Tibial artery (tissue), 4 donors: Measurements from ENCODE around the gene KLHL35.

Experiments
- DNase-seq, 2 donors: peaks; one replicate each; pipeline ENCODE4 v3.0.0-alpha.2; 2019
- H3K27ac ChIP-seq, 2 donors: fragments of 200-600 bp; sonication (generic) in 1 of 2; 1 replicate in 1 of 2; 2 replicates in 1 of 2; pipeline ENCODE4 v1.5.1; 2018 to 2019; ENCODE audit warnings: mild to moderate bottlenecking in 1 of 2
- H3K27me3 ChIP-seq, 2 donors: fragments of 200-600 bp; sonication (generic) in 1 of 2; one replicate each; pipeline versions ENCODE4 v1.5.1 to v1.6.0; 2016 to 2019
- H3K36me3 ChIP-seq, 3 donors: fragments of 200-600 bp; sonication (generic) in 2 of 3; one replicate each; pipeline ENCODE4 v1.5.1; 2016 to 2019; ENCODE audit warnings: mild to moderate bottlenecking in 2 of 3
- H3K4me1 ChIP-seq, 4 donors: fragments of 200-600 bp; sonication (generic) in 2 of 4; 1 replicate in 3 of 4; 2 replicates in 1 of 4; pipeline ENCODE4 v1.5.1; 2016 to 2019
- H3K4me3 ChIP-seq, 2 donors: fragments of 200-600 bp; sonication (generic) in 1 of 2; 1 replicate in 1 of 2; 2 replicates in 1 of 2; pipeline ENCODE4 v1.5.1; 2018 to 2019; ENCODE audit warnings: mild to moderate bottlenecking in 2 of 2
- H3K9me3 ChIP-seq, 3 donors: fragments of 200-600 bp; sonication (generic) in 1 of 3; one replicate each; pipeline ENCODE4 v1.5.1; 2016 to 2019
- intact Hi-C: fragments of 100-400 bp; cut with DNase I; formaldehyde crosslinking; loops from one replicate; pipeline ENCODE4 v1.15.0; 2023; ENCODE audit warnings: low total_unique reads
- TF ChIP-seq, protein P1 (sequence below), 2 experiments: fragments of 200-600 bp in 1 of 2; fragments of 450-650 bp in 1 of 2; IDR thresholded peaks; one replicate each; pipeline ENCODE4 v1.5.1; 2017 to 2019; ENCODE audit warnings: antibody characterized with exemption in 2 of 2, mild to moderate bottlenecking in 1 of 2, moderate library complexity in 1 of 2

The KLHL35 gene

DNA sequence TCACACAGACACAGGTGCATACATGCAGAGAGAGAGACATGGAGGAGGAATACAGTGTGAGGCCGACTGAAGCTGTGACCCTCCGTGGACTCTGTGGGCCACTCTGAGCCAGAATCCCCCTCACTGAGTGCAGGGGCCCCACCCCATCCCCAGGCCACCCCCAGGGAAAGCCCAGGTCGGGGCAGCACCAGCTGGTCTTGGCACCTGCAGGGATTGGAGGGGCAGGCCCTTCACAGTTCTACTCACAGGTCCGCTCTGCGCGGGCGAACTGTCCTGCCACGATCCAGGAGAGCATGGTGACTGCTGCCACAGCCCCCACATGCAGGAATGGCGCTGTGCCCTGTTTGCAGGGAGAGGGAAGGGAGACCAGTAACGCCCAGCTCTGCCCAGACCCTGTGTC is 16.3 kb upstream of the KLHL35 start:
- no peak for DNase-seq
- Histone ChIP-seq H3K9me3 (no peaks in the 10 kb centered on the region), H3K4me1 (peaks cover 0 to 4% (median 3%) of the 10 kb centered on the region in 4 donors), H3K27me3 (peaks cover 0 to 4% of the 10 kb centered on the region in 2 donors), H3K36me3 (peaks cover 0 to 4% (median 4%) of the 10 kb centered on the region in 3 donors), H3K4me3 (no peak overlapping the region), H3K27ac (no peak overlapping the region)
- TF ChIP-seq, protein P1, sequence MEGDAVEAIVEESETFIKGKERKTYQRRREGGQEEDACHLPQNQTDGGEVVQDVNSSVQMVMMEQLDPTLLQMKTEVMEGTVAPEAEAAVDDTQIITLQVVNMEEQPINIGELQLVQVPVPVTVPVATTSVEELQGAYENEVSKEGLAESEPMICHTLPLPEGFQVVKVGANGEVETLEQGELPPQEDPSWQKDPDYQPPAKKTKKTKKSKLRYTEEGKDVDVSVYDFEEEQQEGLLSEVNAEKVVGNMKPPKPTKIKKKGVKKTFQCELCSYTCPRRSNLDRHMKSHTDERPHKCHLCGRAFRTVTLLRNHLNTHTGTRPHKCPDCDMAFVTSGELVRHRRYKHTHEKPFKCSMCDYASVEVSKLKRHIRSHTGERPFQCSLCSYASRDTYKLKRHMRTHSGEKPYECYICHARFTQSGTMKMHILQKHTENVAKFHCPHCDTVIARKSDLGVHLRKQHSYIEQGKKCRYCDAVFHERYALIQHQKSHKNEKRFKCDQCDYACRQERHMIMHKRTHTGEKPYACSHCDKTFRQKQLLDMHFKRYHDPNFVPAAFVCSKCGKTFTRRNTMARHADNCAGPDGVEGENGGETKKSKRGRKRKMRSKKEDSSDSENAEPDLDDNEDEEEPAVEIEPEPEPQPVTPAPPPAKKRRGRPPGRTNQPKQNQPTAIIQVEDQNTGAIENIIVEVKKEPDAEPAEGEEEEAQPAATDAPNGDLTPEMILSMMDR (IDR thresholded peaks at IDR 0.05), result no peak
- intact Hi-C loops, result loop anchor here (10.0 kb wide), 1 partner anchor 54 kb away; the partner anchor contains the start of gene RPS3

DNA sequence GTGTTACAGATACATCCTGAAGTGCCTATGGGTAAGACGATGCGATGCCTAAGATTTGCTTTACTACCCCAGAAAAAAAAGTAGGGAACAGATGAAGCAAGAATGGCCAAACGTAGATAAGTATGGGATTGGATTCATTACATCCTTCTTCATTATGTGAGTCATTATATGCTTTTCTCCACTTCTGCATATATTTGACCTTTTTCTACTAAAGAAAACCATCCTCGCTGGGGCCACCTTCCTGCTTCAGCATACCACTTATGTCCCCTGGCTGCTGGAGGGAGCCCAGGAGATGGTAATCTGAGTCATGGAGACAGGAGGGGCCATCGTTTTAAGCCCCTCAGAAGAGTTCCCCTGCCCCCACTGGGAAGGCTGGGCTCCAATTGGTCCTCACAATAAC is 14.4 kb upstream of the KLHL35 start:
- intact Hi-C loops, result loop anchor here (2.0 to 10.0 kb wide), 2 partner anchors 53 to 83 kb away; partner anchors contain the start of gene RPS3
- H3K9me3 ChIP-seq, result no peaks in the 10 kb centered on the region
- H3K4me3 ChIP-seq, result no peak overlapping the region
- TF ChIP-seq, protein P1 (IDR thresholded peaks at IDR 0.05), result no peak
- DNase-seq, result no peak
- no peak overlapping the region for H3K27ac ChIP-seq
- H3K27me3 ChIP-seq, result peaks cover 0 to 4% of the 10 kb centered on the region in 2 donors
- peaks cover 0 to 5% (median 4%) of the 10 kb centered on the region in 3 donors for H3K36me3 ChIP-seq
- no peaks in the 10 kb centered on the region for H3K4me1 ChIP-seq

DNA sequence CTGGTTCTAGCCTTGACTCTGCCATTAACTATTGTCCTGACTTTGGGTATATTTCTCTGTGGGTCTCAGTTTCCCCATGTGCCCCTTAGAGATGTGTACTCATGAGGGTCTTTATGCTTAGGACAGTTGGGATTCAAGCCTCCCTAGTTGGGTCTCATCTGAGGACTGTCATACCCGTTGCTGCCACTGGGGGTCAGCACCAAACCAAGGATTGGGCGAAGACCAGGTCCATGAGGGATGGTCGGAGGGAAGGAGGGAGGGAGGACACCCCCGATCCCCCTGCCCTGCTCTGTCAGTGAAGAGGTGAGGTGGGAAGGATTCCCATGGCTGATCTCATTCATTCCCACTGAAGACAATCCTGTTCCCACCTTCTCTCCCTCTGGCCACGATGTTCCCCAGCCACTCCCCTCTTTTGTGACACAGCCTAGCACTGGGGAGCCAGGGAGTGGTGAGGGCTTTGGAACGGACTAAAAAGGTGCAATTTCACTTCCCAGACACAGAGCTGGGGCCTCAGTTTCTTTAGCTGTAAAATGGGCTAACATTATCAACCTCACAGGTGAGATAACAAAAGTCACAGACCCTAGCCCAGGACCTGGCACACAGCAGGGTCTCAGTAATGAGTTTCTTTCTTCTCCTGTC is 12.4 kb upstream of the KLHL35 start:
- H3K36me3 ChIP-seq, result peaks cover 0 to 13% (median 4%) of the 10 kb centered on the region in 3 donors
- peak; percentile 69 to 77 for DNase-seq
- TF ChIP-seq, protein P1 (IDR thresholded peaks at IDR 0.05), result peak; percentile 93 to 98
- H3K27ac ChIP-seq, result no peak overlapping the region
- no peak overlapping the region for H3K4me3 ChIP-seq
- no peaks in the 10 kb centered on the region for H3K4me1 ChIP-seq
- intact Hi-C loops, result loop anchor here (10.0 kb wide), 1 partner anchor 51 kb away; the partner anchor contains the start of gene RPS3
- no peaks in the 10 kb centered on the region for H3K27me3 ChIP-seq
- no peaks in the 10 kb centered on the region for H3K9me3 ChIP-seq

DNA sequence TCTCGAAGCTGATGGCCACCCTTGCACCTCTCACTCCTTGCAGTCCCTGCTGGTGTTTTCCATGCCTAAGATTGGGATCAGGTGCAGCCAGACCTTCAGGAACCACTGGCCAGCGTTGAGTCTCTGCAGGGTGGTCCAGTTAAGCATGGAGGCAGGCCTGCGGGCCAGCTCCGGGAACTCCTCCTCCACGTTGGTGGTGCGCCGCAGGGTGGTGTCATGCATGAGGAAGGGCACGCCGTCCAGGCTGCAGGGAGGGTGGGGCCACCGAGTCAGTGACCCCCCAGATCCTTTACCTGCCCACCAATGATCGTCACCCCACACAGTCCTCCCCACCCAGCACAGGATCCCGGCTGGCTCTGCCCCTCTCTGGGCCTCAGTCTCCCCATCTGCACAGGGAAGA is 10.0 kb upstream of the KLHL35 start:
- no peaks in the 10 kb centered on the region for H3K4me1 ChIP-seq
- TF ChIP-seq, protein P1 (IDR thresholded peaks at IDR 0.05), result no peak
- H3K27me3 ChIP-seq, result no peaks in the 10 kb centered on the region
- H3K27ac ChIP-seq, result no peak overlapping the region
- no peak for DNase-seq
- H3K4me3 ChIP-seq, result no peak overlapping the region
- intact Hi-C loops, result loop anchor here (10.0 kb wide), 1 partner anchor 48 kb away; the partner anchor contains the start of gene RPS3
- no peaks in the 10 kb centered on the region for H3K9me3 ChIP-seq
- peaks cover 0 to 16% (median 0%) of the 10 kb centered on the region in 3 donors for H3K36me3 ChIP-seq

DNA sequence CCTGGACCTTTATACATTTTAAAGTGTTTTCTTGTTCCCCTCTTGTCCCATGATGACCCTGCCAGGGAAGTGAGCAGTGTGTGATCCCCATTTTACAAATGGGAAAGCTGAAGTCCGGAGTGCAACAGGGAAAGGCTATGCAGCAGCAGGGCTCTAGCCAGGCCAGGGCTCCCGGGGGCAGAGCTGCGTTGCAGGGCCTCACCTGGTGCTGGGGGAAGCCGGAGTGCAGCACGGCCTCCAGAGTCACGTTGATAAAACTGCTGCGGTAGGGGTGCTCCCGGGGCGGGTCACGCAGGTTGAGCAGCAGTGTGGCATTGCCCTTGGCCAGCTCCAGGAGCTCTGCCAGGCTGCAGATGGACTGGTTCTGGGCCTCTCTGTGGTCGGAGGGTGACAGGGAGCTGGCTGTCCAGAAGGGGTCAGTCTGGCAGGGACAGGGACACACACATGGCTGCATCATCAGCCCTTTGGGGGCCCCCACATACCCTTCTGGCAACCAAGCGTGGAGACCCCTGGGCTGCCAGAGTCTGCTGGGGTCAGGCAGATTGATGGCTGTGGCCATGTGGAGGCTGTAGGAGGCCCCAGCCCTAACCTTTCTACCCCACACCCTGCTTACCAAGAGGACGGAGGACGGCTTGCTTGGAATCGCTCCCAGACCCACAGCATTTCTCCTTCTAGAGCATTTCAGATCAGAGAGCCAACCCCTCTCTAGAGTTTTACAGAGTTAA is 9.3 kb upstream of the KLHL35 start:
- intact Hi-C loops, result loop anchor here (10.0 kb wide), 1 partner anchor 48 kb away; the partner anchor contains the start of gene RPS3
- DNase-seq, result no peak
- peaks cover 0 to 16% (median 0%) of the 10 kb centered on the region in 3 donors for H3K36me3 ChIP-seq
- TF ChIP-seq, protein P1 (IDR thresholded peaks at IDR 0.05), result no peak
- H3K4me1 ChIP-seq, result no peaks in the 10 kb centered on the region
- H3K27me3 ChIP-seq, result no peaks in the 10 kb centered on the region
- H3K4me3 ChIP-seq, result no peak overlapping the region
- no peaks in the 10 kb centered on the region for H3K9me3 ChIP-seq
- no peak overlapping the region for H3K27ac ChIP-seq
